ENCODE results near the gene SCAP. TPM values are rescaled to one million over a fixed set of nuclear protein-coding genes. Genes with fewer than 3 reads are reported as not detected.

Gene SCAP
- total and polyA plus RNA-seq, 2 donors (not counting 1 experiment from before 2014, with no cell fraction given) = 55.8 to 113 TPM

- TF ChIP-seq CTCF (IDR thresholded peaks at IDR 0.05) (no peak), EZH2 (IDR thresholded peaks at IDR 0.05; ENCODE audit: borderline replicate concordance, insufficient read depth, low read depth, low read length, poor library complexity, severe bottlenecking) (no peak)
- no peak overlapping the region for H3K4me3 ChIP-seq (ENCODE audit: control extremely low read depth in 1 of 5, extremely low read depth in 1 of 5, insufficient read depth in 1 of 5, low read depth in 2 of 5, low read length in 4 of 5)
- no peaks in the 10 kb centered on the region for H3K79me2 ChIP-seq (ENCODE audit: control insufficient read depth, insufficient read depth, low read length)
- no peaks in the 10 kb centered on the region for H4K20me1 ChIP-seq (ENCODE audit: control insufficient read depth, insufficient read depth, low read length, poor library complexity, severe bottlenecking)
- CTCF ChIA-PET = no interaction called here
- 95% methylated on average over 7 of the region's 7 CpGs for WGBS (ENCODE audit: insufficient coverage)
- H3K4me1 ChIP-seq (ENCODE audit: control insufficient read depth in 2 of 2, insufficient read depth in 2 of 2, low read length in 2 of 2) = no peaks in the 10 kb centered on the region
- H3K4me2 ChIP-seq (replicated peaks; ENCODE audit: low read depth, low read length, poor library complexity, severe bottlenecking) = no peak overlapping the region
- Mint-ChIP-seq H3K9me3 (ENCODE audit: insufficient read depth) (no peaks in the 10 kb centered on the region), H3K4me3 (no peak overlapping the region), H3K4me1 (no peaks in the 10 kb centered on the region), H3K27ac (no peak overlapping the region), H3K27me3 (no peaks in the 10 kb centered on the region)
- H3K27ac ChIP-seq (ENCODE audit: low read length in 2 of 2) = no peak overlapping the region
- ATAC-seq (ENCODE audit: low read depth) (no peak), DNase-seq (no peak)
- H3K9me3 ChIP-seq (ENCODE audit: control extremely low read depth in 1 of 3, control insufficient read depth in 2 of 3, insufficient read depth in 1 of 3, low read length in 2 of 3) = no peaks in the 10 kb centered on the region
- H3K9ac ChIP-seq (ENCODE audit: low read length) = no peak overlapping the region
- peaks cover 1 to 56% of the 10 kb centered on the region in 2 experiments for H3K36me3 ChIP-seq (replicated peaks in 1 of 2; ENCODE audit: control extremely low read depth in 1 of 2, control insufficient read depth in 1 of 2, extremely low read depth in 1 of 2, insufficient read depth in 2 of 2, low read length in 1 of 2)
- no peaks in the 10 kb centered on the region for H3K27me3 ChIP-seq (replicated peaks in 1 of 4; ENCODE audit: control extremely low read depth in 1 of 4, control insufficient read depth in 3 of 4, insufficient read depth in 4 of 4, low read length in 3 of 4)
- intact Hi-C loops (cut with micrococcal nuclease) = no loop called here
- H2AFZ ChIP-seq (ENCODE audit: insufficient read depth, low read depth, low read length, poor library complexity, severe bottlenecking) = no peak overlapping the region
- POLR2A ChIA-PET = no interaction called here
These were observed 28.4 kb upstream of the SCAP start for GRCh38 chr3:47504113-47504512.

DNA sequence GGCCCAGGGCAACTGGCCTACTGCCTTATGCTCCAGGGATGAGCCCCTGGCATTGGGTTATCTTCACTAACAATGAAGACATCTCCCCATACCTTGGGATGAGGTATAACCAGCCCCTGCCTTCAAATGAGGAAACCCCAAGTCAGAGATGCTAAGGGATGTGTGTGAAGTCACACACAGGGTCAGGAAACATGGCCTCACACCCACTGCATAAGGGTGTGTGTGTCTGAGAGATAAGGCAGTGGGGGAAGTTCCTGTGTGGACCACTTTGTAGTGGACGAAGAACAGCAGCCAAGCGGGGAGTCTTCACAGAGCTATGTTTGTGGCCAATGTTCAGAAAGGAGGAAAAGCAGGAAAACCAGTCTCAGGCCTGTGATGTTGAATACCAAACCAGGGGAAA, 27.3 kb upstream of the SCAP start:
- H3K36me3 ChIP-seq (replicated peaks in 1 of 2; ENCODE audit: control extremely low read depth in 1 of 2, control insufficient read depth in 1 of 2, extremely low read depth in 1 of 2, insufficient read depth in 2 of 2, low read length in 1 of 2) = peaks cover 1 to 61% of the 10 kb centered on the region in 2 experiments
- CTCF ChIA-PET = no interaction called here
- 95% methylated on average over 2 of the region's 2 CpGs for WGBS (ENCODE audit: insufficient coverage)

More for the DNA sequence above, 27.3 kb upstream of the SCAP start:
- no peak for TF ChIP-seq CTCF (IDR thresholded peaks at IDR 0.05)
- TF ChIP-seq EZH2 (IDR thresholded peaks at IDR 0.05; ENCODE audit: borderline replicate concordance, insufficient read depth, low read depth, low read length, poor library complexity, severe bottlenecking) = no peak
- ATAC-seq (ENCODE audit: low read depth) = no peak
- POLR2A ChIA-PET = no interaction called here
- intact Hi-C loops (cut with micrococcal nuclease) = no loop called here
- Mint-ChIP-seq H3K27me3 (no peaks in the 10 kb centered on the region), H3K27ac (no peak overlapping the region), H3K4me1 (no peaks in the 10 kb centered on the region), H3K9me3 (ENCODE audit: insufficient read depth) (no peaks in the 10 kb centered on the region), H3K4me3 (no peak overlapping the region)
- Histone ChIP-seq H3K27me3 (replicated peaks in 1 of 4; ENCODE audit: control extremely low read depth in 1 of 4, control insufficient read depth in 3 of 4, insufficient read depth in 4 of 4, low read length in 3 of 4) (no peaks in the 10 kb centered on the region), H2AFZ (ENCODE audit: insufficient read depth, low read depth, low read length, poor library complexity, severe bottlenecking) (no peak overlapping the region), H3K9ac (ENCODE audit: low read length) (no peak overlapping the region), H3K4me2 (replicated peaks; ENCODE audit: low read depth, low read length, poor library complexity, severe bottlenecking) (no peak overlapping the region), H3K4me3 (ENCODE audit: control extremely low read depth in 1 of 5, extremely low read depth in 1 of 5, insufficient read depth in 1 of 5, low read depth in 2 of 5, low read length in 4 of 5) (no peak overlapping the region), H3K9me3 (ENCODE audit: control extremely low read depth in 1 of 3, control insufficient read depth in 2 of 3, insufficient read depth in 1 of 3, low read length in 2 of 3) (no peaks in the 10 kb centered on the region), H3K27ac (ENCODE audit: low read length in 2 of 2) (no peak overlapping the region), H4K20me1 (ENCODE audit: control insufficient read depth, insufficient read depth, low read length, poor library complexity, severe bottlenecking) (no peaks in the 10 kb centered on the region), H3K4me1 (ENCODE audit: control insufficient read depth in 2 of 2, insufficient read depth in 2 of 2, low read length in 2 of 2) (no peaks in the 10 kb centered on the region), H3K79me2 (ENCODE audit: control insufficient read depth, insufficient read depth, low read length) (peaks cover 4% of the 10 kb centered on the region)
- DNase-seq = no peak

All from B cell (primary cell).